Stimulated activated CD4-positive, alpha-beta T cell treated with anti-CD3 and anti-CD28 coated beads, Interleukin-2, amount 100 ng/mL, for 4 hours (primary cell): Measurements from ENCODE around the gene MRPL24.
A peak's percentile ranks its signal among the peaks of the same experiment; 100 is the strongest.
"Not testable (repeated sequence)": the region's sequence is repeated elsewhere in the genome, so short reads cannot be mapped to it uniquely, and the experiment has no call there.

ENCODE experiments used
- DNase-seq: peaks from one replicate; pipeline ENCODE4 v3.0.0-alpha.2; 2020; ENCODE audit warnings: low read depth

The MRPL24 gene

DNA sequence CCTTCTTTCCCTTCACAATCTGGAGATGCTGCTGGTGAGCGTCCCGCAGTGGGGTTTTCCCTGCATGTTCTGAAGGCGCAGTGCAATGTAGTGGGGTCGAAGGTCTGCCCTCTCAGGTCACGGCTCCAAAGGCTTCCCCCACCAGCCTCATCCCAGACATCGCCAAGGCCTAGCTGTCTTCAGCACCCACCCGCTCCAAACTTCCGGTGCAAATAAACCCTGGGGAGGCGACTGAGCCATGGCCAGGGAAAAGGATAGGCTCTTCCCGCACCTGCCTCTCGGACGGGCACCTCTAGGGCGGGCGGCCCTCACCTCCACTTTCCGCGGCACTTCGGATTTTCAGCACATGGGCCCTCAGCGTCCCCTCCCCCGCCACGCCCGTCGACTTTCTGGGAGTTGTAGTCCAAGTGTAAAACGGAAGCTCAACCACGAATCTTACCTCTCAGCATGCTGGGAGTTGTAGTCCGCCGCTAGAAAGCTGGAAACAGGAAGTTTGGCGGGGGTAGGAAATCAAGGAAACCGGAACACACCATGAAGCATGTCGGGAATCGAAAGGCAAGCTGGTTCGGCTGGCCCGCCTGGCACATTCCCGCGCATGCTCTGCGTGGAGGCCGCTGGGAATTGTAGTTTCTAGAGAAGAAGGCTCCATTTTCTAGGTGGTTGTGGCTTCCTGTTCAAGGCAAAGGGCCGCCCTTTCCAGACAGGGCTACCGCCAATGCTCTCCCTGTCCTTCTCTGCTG is at the start of gene MRPL24:
Gene MRPL24 (minus strand): TSS at position 348 of the 740 bp plus-strand sequence. CDS start 2,384 bp downstream, outside the sequence.
- DNase-seq: peak; percentile 95

DNA sequence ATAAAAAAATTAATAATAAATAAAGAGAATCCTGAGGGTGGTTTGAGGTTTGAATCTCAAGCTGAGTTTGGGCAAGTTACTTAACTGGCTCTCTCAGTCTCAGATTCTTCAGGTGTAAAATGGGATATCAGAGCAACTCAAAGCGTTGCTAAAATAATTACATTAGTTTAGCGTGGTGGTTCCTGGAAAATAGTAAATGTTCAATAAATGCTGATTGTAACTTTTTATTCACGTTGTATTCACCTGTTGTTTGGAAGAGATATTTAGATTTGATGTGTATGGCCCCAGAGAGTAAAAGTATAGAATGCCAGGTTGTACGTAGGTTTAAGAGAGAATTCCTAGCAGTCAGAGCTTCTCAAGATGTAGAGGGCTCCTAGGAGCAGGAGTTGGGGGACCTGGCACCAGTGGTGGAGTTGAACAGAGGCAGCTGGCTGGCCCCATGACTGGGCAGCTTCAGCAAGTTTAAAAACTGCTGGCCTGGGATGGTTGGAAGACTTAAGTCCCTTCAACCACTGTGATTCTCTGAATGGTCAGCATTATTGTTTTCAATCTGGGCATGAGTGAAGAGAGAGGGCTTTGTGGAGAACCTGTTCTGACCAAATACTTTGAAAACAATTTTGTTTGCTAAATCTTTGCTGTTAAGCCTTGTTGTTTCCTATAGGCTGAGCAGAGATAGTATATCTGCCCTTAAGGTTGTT is 48.9 kb upstream of the MRPL24 start:
- no peak for DNase-seq

DNA sequence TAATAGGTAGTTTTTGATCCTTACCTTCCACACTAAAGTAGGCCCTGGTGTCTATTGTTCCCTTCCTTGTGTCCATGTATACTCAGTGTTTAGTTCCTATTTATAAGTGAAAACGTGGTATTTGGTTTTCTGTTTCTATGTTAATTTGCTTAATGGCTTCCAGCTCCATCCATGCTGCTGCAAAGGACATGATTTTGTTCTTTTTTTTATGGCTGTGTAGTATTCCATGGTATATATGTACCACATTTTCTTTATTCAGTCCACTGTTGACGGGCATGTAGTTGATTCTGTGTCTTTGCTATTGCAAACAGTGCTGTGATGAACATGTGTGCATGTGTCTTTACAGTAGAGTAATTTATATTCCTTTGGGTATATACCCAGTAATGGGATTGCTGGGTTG is 47.2 kb upstream of the MRPL24 start:
- no peak for DNase-seq

DNA sequence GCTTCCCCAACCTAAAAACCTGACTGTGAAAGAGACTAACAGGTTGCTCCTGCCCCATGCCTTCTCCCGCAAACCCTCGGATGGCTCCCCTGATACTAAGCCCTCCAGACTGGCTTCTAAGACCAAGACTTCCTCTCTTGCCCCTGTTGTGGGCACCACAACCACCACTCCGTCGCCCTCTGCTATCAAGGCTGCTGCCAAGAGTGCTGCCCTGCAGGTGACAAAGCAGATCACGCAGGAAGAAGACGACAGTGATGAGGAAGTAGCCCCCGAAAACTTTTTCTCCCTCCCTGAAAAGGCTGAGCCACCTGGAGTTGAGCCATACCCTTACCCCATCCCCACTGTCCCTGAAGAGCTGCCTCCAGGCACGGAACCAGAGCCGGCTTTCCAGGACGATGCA is 45.8 kb upstream of the MRPL24 start:
- no peak for DNase-seq

DNA sequence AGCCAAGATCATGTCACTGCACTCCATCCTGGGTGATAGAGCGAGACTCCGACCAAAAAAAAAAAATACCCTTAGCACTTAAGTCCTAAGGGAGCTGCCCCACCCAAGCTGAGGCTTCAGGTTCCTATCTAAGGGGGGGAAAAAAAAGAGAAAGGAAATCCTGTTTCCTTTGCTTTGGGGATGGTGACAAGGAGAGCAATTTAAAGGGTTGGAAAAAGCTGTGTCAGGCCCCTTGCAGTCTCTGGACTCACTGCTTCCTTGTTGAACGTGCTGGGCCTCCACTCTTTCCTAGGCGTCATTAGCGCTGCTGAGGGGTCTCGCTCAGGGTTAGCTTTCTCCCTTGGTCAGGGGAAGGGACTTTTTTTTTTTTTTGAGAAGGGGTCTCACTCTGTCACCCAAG is 44.6 kb upstream of the MRPL24 start:
- no peak for DNase-seq

DNA sequence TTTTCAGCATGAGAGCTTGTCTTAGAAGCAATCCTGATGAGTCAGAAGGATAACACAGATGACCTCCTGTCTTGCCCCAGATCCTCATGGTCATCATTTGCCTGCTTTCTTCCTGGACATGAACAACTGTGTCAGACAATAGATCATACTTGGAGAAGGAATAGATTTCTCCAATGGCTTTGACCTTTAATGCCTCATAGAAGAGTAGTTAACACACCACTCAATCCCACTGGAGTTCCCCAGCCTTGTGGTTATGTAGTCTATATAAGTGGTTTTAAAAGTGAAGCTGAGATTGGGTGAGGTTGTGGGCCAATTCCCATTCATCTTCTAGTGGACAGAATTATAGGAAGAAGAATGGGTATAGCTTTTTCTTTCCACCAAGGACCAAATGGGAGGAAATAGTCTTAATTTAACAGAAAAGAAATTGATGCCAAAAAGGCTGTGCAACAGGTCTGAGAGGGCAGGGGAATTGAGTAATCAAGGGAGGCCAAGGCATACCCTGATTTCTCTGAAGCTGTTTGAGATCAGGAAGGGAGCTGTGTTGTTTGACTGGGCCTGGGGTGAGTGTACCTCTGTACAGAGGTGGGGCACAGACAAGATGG is 40.8 kb upstream of the MRPL24 start:
- no peak for DNase-seq

DNA sequence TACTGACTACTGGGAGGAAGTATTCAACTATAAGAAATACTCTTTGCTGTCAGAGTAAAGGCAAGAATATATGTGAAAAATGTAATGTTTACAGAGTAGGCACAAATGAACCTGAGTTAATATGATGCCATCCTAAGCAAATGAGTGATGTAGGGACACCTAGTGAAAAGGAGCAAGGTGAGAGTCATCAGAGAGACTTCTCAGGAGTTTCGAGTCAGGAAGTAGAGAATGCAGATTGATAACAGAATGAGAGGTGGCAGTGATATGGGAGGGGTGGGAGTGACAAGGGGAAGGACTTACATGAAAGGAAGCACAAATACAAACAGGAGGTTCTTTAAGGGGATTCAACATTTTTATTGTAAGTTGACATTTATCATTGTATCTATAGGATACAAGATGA is 36.7 kb upstream of the MRPL24 start:
- DNase-seq: no peak

DNA sequence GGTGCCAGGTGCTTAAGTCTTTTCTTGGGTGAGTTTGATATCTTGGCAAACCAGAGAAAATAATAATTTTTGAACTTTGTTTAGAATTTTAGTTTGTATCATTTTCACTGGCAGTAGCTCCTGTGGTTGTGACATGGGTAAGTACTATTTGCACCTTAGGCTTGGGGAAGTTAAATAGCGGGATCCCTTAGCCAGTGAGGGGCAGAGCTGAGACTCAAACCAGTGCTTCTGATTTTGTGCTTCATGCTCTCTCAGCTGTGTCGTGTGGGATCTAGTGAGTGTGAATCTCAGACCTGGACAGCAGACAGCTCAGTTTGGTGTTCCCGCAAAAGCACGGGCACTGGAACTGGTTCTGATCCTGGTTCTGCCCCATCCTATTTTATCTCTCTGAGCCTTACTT is 36.1 kb upstream of the MRPL24 start:
- no peak for DNase-seq

DNA sequence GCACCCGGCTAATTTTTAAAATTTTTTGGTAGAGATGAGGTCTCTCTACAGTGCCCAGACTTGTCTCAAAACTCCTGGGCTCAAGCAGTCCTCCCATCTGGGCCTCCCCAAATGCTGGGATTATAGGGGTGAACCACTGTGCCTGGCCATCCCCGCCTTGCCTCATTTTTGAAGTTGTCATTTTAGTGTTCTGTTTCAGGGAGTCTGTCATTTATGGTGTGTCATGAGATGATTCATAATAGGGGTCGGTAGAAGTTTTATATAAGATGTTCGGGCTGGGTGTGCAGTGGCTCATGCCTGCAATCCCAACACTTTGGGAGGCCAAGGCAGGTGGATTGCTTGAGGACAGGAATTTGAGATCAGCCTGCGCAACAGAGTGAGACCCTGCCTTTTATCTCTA is 34.9 kb upstream of the MRPL24 start:
- DNase-seq: no peak

DNA sequence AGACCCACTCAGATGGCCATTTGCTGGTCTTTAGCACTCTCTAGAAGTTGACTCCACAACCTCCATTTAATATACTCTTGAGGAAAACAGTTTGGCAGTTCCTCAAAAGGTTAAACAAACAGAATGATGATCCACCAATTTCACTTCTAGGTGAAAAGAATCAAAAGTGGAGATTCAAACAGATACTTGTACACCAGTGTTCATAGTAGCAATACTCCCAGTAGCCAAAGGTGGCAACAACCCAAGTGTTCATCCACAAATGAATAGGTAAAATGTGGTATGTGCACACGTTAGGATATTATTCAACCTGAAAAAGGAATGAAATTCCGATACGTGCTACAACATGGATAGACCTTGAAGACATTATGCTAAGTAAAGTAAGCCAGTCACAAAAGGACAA is 32.7 kb upstream of the MRPL24 start:
- DNase-seq: no peak

DNA sequence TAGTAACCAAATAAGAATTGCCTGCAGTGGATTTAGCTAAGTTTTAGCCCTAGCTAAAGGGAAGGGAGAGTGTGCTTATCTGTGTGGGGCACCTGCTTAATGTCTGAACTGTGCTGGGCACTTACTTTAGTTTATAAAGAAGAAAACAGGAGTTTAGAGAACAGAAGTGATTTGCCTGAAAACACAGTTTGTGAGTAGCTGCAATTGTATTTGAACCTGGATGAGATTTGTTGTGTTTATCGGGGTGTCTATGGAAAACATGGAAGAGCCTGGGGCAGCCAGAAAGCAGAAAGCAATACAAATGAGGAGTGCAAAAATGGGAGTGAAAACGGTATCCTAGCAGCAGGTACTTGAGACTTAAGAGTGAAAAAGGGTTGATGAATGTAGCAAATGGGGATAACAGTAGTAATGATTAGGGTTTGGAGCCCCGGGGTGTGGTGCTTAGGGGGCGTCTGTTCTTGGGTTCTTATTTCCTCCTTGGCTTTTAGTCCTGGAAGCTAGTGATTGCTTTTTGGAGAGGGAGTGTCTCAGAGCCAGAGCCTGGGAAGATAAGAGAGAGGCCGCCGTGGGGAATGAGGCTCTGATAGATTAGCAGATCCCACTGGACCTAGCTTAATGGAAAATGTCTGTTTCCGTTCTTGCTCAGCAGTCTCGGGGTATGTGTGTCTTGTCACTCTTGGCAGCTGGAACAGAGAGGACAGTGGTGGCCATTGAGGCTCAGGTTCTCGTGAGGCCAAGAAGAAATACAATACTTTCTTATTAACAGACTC is 32.0 kb upstream of the MRPL24 start:
- no peak for DNase-seq

DNA sequence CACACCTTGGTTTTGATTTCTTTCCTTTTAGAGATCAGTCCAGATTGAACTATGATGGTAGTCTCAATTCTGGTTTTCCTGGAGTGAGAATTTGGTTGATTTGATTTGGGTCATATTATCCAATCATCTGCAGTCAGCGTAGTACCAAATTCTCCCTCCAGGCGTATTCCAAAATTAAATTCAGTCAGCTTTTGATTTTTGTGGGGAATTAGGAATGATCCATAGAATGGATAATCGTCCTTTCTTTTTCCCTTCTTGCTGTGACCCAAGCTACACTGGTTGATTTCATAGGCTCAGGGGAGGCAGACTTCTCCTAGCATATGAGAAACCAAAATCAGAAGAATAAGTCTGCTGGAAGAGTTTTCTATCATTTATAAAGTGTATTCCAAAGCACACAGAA is 31.3 kb upstream of the MRPL24 start:
- no peak for DNase-seq

DNA sequence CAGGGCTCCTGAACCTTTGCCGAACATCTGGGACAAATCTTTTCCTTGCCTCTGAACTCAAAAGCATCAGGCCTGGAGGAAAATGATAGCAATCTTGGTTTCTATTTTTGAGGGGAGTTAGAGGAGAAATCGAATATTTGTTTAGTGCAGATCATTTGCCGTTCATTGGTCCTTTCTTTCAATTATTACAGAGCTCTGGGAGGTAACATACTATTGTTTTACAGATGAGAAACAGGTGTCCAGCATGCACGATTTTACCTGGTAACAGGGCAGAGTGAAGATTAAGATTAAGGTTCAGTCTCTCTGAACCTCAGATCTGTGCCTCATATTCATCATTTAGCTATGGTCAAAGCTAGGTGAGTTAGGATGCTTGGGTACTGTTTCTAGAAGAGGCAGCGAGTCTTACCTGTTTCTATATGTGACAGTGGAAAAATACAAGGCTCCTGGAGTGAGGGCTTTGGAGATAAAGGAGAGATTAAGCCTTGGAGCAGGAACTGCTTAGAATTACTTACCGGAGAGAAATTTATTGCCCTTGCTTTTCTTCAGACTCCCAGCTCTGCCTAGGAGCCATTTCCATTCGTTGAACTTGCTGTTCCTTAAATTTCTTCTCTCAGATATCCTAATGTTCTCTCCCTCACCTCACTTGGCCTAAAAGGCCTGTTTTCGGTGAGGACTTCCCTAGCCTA is 27.9 kb upstream of the MRPL24 start:
- no peak for DNase-seq

DNA sequence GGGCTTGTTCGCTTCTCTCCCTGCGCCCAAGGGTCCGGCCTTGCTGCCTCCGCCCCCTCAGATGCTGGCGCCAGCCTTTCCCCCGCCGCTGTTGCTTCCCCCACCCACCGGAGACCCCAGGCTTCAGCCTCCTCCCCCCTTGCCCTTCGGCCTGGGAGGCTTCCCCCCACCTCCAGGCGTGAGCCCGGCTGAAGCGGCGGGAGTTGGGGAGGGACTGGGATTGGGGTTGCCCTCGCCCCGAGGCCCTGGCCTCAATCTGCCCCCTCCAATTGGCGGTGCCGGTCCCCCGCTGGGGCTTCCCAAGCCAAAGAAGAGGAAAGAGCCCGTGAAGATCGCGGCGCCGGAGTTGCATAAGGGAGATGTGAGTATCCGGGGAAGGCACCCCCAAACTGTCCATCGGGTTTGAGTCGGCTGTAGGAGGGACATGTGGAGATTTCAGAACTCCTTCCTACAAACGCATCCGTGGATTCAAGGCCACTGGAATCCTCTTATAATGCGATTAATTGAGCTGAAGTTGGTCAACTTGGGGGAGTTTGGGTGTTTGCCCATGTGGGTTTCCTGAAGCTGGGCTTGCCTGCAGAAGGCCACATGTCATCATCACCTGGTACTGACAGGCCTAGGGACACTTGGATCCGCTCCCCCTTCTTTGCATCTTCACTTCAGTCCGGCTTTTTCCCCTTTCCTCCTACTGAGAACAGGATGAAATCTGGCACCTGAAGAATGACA is 27.2 kb upstream of the MRPL24 start:
- DNase-seq: no peak

DNA sequence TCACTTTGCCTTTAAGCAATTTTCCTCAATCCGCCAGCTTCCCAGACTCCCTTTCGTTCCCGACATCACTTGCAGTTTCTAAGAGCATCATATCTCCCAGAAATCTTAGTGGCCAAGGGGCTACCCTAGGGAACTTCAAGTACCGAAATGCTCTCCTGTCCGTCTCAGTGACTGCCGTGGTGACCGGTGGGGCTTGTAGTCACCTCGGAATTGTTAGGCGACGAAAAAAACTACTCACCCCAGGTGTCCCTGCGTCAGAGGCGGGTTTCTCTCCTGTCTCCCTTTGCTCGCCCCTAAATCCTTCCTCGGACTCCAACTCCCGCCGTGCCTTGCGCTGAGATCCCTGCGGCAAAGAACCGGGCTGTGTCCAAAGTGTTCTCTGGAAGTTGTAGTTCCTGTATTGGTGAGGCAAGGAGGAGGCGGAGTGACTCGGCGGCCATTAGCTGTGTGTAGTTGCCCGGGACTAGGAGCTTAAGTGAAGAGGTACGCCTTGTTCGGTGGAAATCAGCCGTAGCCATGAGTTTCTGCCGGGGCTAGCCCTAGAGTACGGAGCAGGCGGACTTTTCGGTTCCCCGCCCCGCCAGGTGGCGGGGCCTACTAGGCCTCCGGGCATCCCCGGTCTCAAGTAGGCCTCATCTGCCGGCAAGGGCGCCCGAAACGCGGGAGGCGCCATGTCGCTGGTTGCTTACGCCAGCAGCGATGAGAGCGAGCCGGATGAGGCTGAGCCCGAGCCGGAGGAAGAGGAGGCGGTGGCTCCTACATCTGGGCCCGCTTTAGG is 26.4 kb upstream of the MRPL24 start, which contains the start of gene PRCC:
Gene PRCC (plus strand): TSS at position 435 of the 778 bp plus-strand sequence. CDS start 237 bp downstream, at position 672.
- DNase-seq: peak; percentile 97

DNA sequence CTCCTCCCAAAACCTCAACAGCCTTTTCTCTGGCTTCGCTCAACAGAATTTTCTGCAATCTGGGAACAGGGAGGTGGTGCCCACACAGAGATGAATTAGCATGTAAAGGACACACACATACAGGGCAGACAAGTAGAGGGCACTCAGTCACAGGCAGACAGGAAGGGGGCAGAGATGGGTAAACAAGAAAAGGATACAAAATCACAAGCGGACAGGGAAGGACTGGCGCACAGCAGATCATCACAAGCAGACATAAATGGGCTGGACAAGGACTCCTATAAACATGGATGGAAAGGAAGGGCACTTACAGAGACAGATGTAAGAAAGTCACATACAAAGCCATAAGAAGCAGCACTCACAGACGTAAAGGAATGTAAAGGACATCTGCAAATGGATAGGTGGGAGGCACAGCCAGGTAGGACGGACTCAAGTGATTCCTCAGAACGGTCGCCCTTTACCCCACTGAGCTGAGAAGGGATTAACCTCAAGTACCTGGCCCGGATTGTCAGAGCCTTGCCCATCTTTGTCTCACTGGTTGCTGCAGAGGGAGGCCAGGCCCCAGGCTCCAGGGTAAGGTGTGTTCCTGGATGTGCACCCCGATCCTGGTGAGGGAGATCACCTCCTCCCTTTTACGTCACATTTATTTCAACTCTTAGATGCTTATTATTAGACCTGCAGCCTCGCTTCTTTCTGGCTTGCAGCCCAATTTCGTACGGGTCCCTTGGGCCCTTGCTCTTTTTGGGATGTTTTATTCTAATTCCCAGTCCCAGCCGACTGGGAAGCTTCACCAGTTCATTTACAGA is 25.6 kb upstream of the MRPL24 start:
- DNase-seq: no peak

DNA sequence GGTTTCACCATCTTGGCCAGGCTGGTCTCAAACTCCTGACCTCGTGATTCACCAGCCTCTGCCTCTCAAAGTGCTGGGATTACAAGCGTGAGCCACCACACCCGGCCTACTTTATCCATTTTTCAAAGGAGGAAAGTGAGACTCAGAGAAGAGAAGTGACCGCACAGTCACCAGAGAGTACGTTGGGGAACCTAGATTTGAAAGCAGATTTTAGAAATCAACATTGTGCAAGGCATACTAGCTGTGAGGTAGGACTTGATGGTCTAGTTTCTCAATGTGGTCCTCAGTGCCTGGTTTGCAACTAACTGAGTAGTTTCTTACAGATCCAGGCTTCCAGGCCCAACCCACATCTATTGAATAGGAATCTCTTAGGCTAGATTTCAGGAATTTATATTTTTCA is 24.8 kb upstream of the MRPL24 start:
- no peak for DNase-seq

DNA sequence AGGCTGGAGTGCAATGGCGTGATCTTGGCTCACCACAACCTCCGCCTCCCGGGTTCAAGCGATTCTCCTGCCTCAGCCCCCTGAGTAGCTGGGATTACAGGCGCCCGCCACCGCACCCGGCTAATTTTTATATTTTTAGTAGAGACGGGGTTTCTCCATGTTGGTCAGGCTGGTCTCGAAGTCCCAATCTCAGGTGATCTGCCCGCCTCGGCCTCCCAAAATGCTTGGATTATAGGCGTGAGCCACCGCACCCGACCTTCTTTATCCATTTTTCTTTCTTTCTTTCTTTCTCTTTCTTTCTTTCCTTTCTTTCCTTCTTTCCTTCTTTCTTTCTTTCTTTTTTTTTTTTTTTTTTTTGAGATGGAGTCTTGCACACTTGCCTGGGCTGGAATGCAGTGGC is 24.2 kb upstream of the MRPL24 start:
- not testable (repeated sequence) for DNase-seq

DNA sequence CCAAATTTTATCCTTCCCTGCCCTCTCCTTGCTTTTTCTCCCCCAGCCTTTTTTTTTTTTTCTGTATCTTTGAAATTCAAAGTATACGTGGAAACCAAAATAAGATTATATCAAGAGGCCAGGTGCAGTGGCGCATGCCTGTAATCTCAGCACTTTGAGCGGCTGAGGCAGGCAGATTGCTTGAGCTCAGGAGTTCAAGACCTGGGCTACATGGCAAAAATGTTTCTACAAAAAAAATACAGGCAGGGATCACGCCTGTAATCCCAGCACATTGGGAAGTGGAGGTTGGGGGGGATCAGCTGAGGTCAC is 19.9 kb upstream of the MRPL24 start:
- DNase-seq: no peak
